Urinary bladder (tissue), 4 donors: ENCODE measurements around the gene HAUS8. TPM values are rescaled to one million over a fixed set of nuclear protein-coding genes. Genes with fewer than 3 reads are reported as not detected.

Experiments
- DNase-seq: peaks from one replicate; pipeline ENCODE4 v3.0.0-alpha.2; 2015; ENCODE audit errors: extremely low spot score
- H3K27ac ChIP-seq: one replicate; pipeline ENCODE4 v1.5.1; 2013; ENCODE audit warnings: low read depth, mild to moderate bottlenecking, moderate library complexity
- H3K36me3 ChIP-seq: one replicate; pipeline ENCODE4 v1.6.1; 2013; ENCODE audit warnings: mild to moderate bottlenecking, moderate library complexity; ENCODE audit not compliant: insufficient read depth
- H3K4me1 ChIP-seq: one replicate; pipeline ENCODE4 v1.6.1; 2013; ENCODE audit warnings: mild to moderate bottlenecking, moderate library complexity; ENCODE audit not compliant: insufficient read depth
- H3K4me3 ChIP-seq: one replicate; pipeline ENCODE4 v1.5.1; 2013; ENCODE audit warnings: low read depth, low read length
- WGBS: extraction: QIAGEN DNeasy Blood & Tissue Kit; methylation state at CpG from one replicate; pipeline ENCODE4 v1.1.7; 2013; 5-methylcytosine and 5-hydroxymethylcytosine counted together
- polyA plus RNA-seq: library from polyadenylated mRNA; stranded (reverse); fragments of 200-250 nt; gene quantifications from one replicate; pipeline ENCODE4 v1.2.3, GENCODE V29; 2013
- total RNA-seq: library from RNA; depleted of rRNA; stranded (reverse); fragments of >200 nt; gene quantifications from one replicate; pipeline ENCODE4 v1.2.3, GENCODE V29; 2014
- donor health status: healthy with polysubstance abuse.
- donor health status: healthy.

The HAUS8 gene
- total and polyA plus RNA-seq, 2 donors = 2.3 to 6.0 TPM

GRCh38 chr19:17052439-17052838, 22.8 kb downstream of the HAUS8 start:
- DNase-seq = no peak
- no peak overlapping the region for H3K27ac ChIP-seq
- H3K4me1 ChIP-seq = no peaks in the 10 kb centered on the region
- WGBS = 57% methylated on average over 8 of the region's 8 CpGs
- no peaks in the 10 kb centered on the region for H3K36me3 ChIP-seq
- H3K4me3 ChIP-seq = no peak overlapping the region

GRCh38 chr19:17049711-17050280, 25.5 kb downstream of the HAUS8 start:
- no peak for DNase-seq
- H3K36me3 ChIP-seq = no peaks in the 10 kb centered on the region
- no peak overlapping the region for H3K4me3 ChIP-seq
- no peak overlapping the region for H3K27ac ChIP-seq
- 75% methylated on average over 18 of the region's 18 CpGs for WGBS
- H3K4me1 ChIP-seq = no peaks in the 10 kb centered on the region

GRCh38 chr19:17048885-17049453, 26.3 kb downstream of the HAUS8 start:
- no peak overlapping the region for H3K27ac ChIP-seq
- no peak overlapping the region for H3K4me3 ChIP-seq
- no peaks in the 10 kb centered on the region for H3K4me1 ChIP-seq
- no peak for DNase-seq
- no peaks in the 10 kb centered on the region for H3K36me3 ChIP-seq
- 86% methylated on average over 16 of the region's 16 CpGs for WGBS

GRCh38 chr19:17045907-17046502, 29.2 kb downstream of the HAUS8 start:
- DNase-seq = no peak
- no peaks in the 10 kb centered on the region for H3K36me3 ChIP-seq
- 79% methylated on average over 5 of the region's 5 CpGs for WGBS
- no peaks in the 10 kb centered on the region for H3K4me1 ChIP-seq
- no peak overlapping the region for H3K27ac ChIP-seq
- no peak overlapping the region for H3K4me3 ChIP-seq

- DNase-seq = no peak
- no peak overlapping the region for H3K4me3 ChIP-seq
- no peaks in the 10 kb centered on the region for H3K4me1 ChIP-seq
- no peak overlapping the region for H3K27ac ChIP-seq
- WGBS = 52% methylated on average over 7 of the region's 7 CpGs
- H3K36me3 ChIP-seq = no peaks in the 10 kb centered on the region
These were observed 31.5 kb downstream of the HAUS8 start for GRCh38 chr19:17043744-17044143.

GRCh38 chr19:17041976-17042375, 33.3 kb downstream of the HAUS8 start:
- H3K36me3 ChIP-seq = no peaks in the 10 kb centered on the region
- no peak overlapping the region for H3K4me3 ChIP-seq
- WGBS = 14% methylated on average over 11 of the region's 11 CpGs
- H3K4me1 ChIP-seq = no peaks in the 10 kb centered on the region
- H3K27ac ChIP-seq = no peak overlapping the region
- DNase-seq = no peak

GRCh38 chr19:17037966-17038500, 37.2 kb downstream of the HAUS8 start:
- no peak overlapping the region for H3K27ac ChIP-seq
- WGBS = 71% methylated on average over 15 of the region's 15 CpGs
- H3K4me1 ChIP-seq = no peaks in the 10 kb centered on the region
- no peaks in the 10 kb centered on the region for H3K36me3 ChIP-seq
- DNase-seq = no peak
- H3K4me3 ChIP-seq = no peak overlapping the region

GRCh38 chr19:17037184-17037583, 38.1 kb downstream of the HAUS8 start:
- 87% methylated on average over 6 of the region's 6 CpGs for WGBS
- Histone ChIP-seq H3K4me1 (no peaks in the 10 kb centered on the region), H3K36me3 (no peaks in the 10 kb centered on the region), H3K4me3 (no peak overlapping the region), H3K27ac (no peak overlapping the region)
- DNase-seq = no peak

- H3K27ac ChIP-seq = no peak overlapping the region
- H3K4me1 ChIP-seq = no peaks in the 10 kb centered on the region
- DNase-seq = no peak
- H3K4me3 ChIP-seq = no peak overlapping the region
- H3K36me3 ChIP-seq = no peaks in the 10 kb centered on the region
- WGBS = 71% methylated on average over 4 of the region's 4 CpGs
These were observed 38.6 kb downstream of the HAUS8 start for GRCh38 chr19:17036640-17037039.

- DNase-seq = no peak
- H3K4me1 ChIP-seq = no peaks in the 10 kb centered on the region
- WGBS = 81% methylated on average over 15 of the region's 15 CpGs
- H3K27ac ChIP-seq = no peak overlapping the region
- H3K36me3 ChIP-seq = no peaks in the 10 kb centered on the region
- no peak overlapping the region for H3K4me3 ChIP-seq
These were observed 39.3 kb downstream of the HAUS8 start for GRCh38 chr19:17035842-17036424.

GRCh38 chr19:17031741-17032140, 43.5 kb downstream of the HAUS8 start:
- WGBS = 75% methylated on average over 6 of the region's 6 CpGs
- Histone ChIP-seq H3K36me3 (no peaks in the 10 kb centered on the region), H3K27ac (no peak overlapping the region), H3K4me3 (no peak overlapping the region), H3K4me1 (no peaks in the 10 kb centered on the region)
- no peak for DNase-seq

GRCh38 chr19:17027535-17027975, 47.7 kb downstream of the HAUS8 start:
- no peak overlapping the region for H3K27ac ChIP-seq
- no peak overlapping the region for H3K4me3 ChIP-seq
- no peaks in the 10 kb centered on the region for H3K36me3 ChIP-seq
- no peaks in the 10 kb centered on the region for H3K4me1 ChIP-seq
- 53% methylated on average over 7 of the region's 7 CpGs for WGBS
- DNase-seq = no peak

GRCh38 chr19:17026706-17027534, 48.3 kb downstream of the HAUS8 start, which contains the start of gene CPAMD8:
CPAMD8 (minus strand) TSS chr19:17026810; CDS start chr19:17026642, 168 bp downstream.
- no peak for DNase-seq
- WGBS = 14% methylated on average over 67 of the region's 67 CpGs
- Histone ChIP-seq H3K4me3 (no peak within 1 kb of the TSS), H3K27ac (no peak within 1 kb of the TSS), H3K36me3 (no peaks in the 10 kb centered on the region), H3K4me1 (no peaks in the 10 kb centered on the region)
